Spleen (tissue), 11 donors: ENCODE results near the gene BARX2. TPM values are rescaled to one million over a fixed set of nuclear protein-coding genes. Genes with fewer than 3 reads are reported as not detected.

ENCODE experiments used
- DNase-seq: peaks from one replicate; pipeline ENCODE4 v3.0.0-alpha.2; 2020
- H3K27ac ChIP-seq, 8 donors: fragments of 200-600 bp; sonication (generic) in 7 of 8; 1 replicate in 4 of 8; 2 replicates in 4 of 8; pipeline versions ENCODE4 v1.5.0 to v1.8.0; 2016 to 2021; ENCODE audit warnings: inconsistent platforms in 4 of 8, mild to moderate bottlenecking in 4 of 8, moderate library complexity in 1 of 8
- H3K27me3 ChIP-seq, 7 donors: fragments of 200-600 bp; sonication (generic) in 6 of 7; replicated peaks in 1 of 7; 1 replicate in 4 of 7; 2 replicates in 3 of 7; pipeline versions ENCODE4 v1.5.0 to v1.8.0; 2016 to 2021; ENCODE audit warnings: inconsistent platforms in 3 of 7, mild to moderate bottlenecking in 1 of 7
- H3K36me3 ChIP-seq, 6 donors: fragments of 200-600 bp; sonication (generic) in 5 of 6; 1 replicate in 4 of 6; 2 replicates in 2 of 6; pipeline versions ENCODE4 v1.5.0 to v1.8.0; 2016 to 2021; ENCODE audit warnings: inconsistent platforms in 2 of 6
- H3K4me1 ChIP-seq, 6 donors: fragments of 200-600 bp; sonication (generic) in 5 of 6; 1 replicate in 3 of 6; 2 replicates in 3 of 6; pipeline versions ENCODE4 v1.5.0 to v1.8.0; 2016 to 2021; ENCODE audit warnings: inconsistent platforms in 3 of 6
- H3K4me3 ChIP-seq, 8 donors: fragments of 200-600 bp; sonication (generic) in 7 of 8; 1 replicate in 4 of 8; 2 replicates in 4 of 8; pipeline versions ENCODE4 v1.5.0 to v1.8.0; 2016 to 2021; ENCODE audit warnings: inconsistent platforms in 4 of 8, mild to moderate bottlenecking in 4 of 8, moderate library complexity in 2 of 8
- H3K9me3 ChIP-seq, 8 donors: fragments of 200-600 bp; sonication (generic) in 7 of 8; 1 replicate in 4 of 8; 2 replicates in 4 of 8; pipeline versions ENCODE4 v1.5.0 to v1.8.0; 2016 to 2021; ENCODE audit warnings: inconsistent platforms in 4 of 8
- POLR2A ChIP-seq, 3 donors: fragments of 450-650 bp; IDR thresholded peaks; one replicate each; pipeline ENCODE4 v1.5.1; 2017; ENCODE audit warnings: antibody characterized with exemption in 3 of 3, mild to moderate bottlenecking in 1 of 3
- POLR2AphosphoS5 ChIP-seq, 3 donors: sonication (generic); formaldehyde crosslinking; IDR thresholded peaks; one replicate each; pipeline ENCODE4 v1.5.1; 2017; ENCODE audit warnings: antibody characterized with exemption in 3 of 3
- WGBS, 5 donors: extraction: QIAGEN DNeasy Blood & Tissue Kit in 3 of 5; methylation state at CpG; one replicate each; pipeline versions ENCODE4 v1.1.5 to v1.1.7; 2013 to 2018; 5-methylcytosine and 5-hydroxymethylcytosine counted together
- intact Hi-C: fragments of 100-400 bp; cut with DNase I; formaldehyde crosslinking; loops from one replicate; pipeline ENCODE4 v1.15.0; 2023; ENCODE audit warnings: low total_unique reads
- polyA plus RNA-seq, 3 donors: library from polyadenylated mRNA; stranded (reverse); fragments of 200-250 nt; gene quantifications; one replicate each; pipeline ENCODE4 v1.2.1, GENCODE V29; 2013
- total RNA-seq, 7 donors: library from RNA; depleted of rRNA in 3 of 7; stranded (reverse); fragments of >200 nt in 3 of 7; fragmentation: NEBNext Ultra II Directional in 4 of 7; extraction: Animal tissue kit (Norgen Biotek cat#: 25700) in 4 of 7; gene quantifications; one replicate each; pipeline versions ENCODE4 v1.1.0 to v1.2.1, GENCODE V29; 2016 to 2021
- TF ChIP-seq, protein P1 (sequence below), 11 experiments: fragments of 200-600 bp in 7 of 11; fragments of 450-650 bp in 4 of 11; sonication (generic) in 4 of 11; IDR thresholded peaks in 8 of 11; conservative IDR thresholded peaks in 3 of 11; 1 replicate in 7 of 11; 2 replicates in 4 of 11; pipeline versions ENCODE4 v1.4.0 to v1.8.0; 2016 to 2021; ENCODE audit warnings: antibody characterized with exemption in 11 of 11, inconsistent platforms in 4 of 11, mild to moderate bottlenecking in 1 of 11
- donor health status: healthy with polysubstance abuse.
- donor health status: DM: no; HTN: no; CAD: no; lungs with moderate emphysema.
- donor health status: DM: no; HTN: no; CAD: no.
- donor health status: Bipolar disorder and iron deficiency.
- donor health status: healthy.
- donor health status: DM: no; HTN: no; CAD: no.
- donor health status: DM: yes; HTN: yes; CAD: no.

Gene BARX2
- total and polyA plus RNA-seq, 10 donors: 0.03 to 0.06 (median 0.04) TPM; not detected in 7

DNA sequence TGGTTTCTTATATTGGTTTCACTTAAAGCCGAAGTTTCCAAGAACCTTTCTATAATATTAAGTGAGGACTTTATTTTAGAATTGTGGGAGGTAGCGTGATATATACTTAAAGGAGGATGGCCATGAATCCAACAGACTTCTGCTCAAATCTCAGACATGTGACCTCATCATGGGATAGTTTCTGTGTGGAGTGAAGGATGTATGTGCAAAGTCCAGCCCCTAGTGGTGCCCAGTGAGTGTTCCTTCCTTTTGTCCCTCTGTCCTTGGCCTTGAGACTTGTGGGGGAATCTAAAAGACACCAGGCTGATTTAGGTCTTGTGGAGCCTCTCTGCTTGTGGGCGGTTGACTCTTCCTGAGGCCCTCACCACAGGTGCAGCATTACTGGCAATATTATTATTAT is 43.7 kb downstream of the BARX2 start:
- H3K4me3 ChIP-seq: no peak overlapping the region
- WGBS, 5 donors: 87 to 97% (median 93%) methylated on average over 3 of the region's 3 CpGs
- intact Hi-C loops: no loop called here
- no peak for TF ChIP-seq POLR2AphosphoS5 (IDR thresholded peaks at IDR 0.05)
- TF ChIP-seq, protein P1, sequence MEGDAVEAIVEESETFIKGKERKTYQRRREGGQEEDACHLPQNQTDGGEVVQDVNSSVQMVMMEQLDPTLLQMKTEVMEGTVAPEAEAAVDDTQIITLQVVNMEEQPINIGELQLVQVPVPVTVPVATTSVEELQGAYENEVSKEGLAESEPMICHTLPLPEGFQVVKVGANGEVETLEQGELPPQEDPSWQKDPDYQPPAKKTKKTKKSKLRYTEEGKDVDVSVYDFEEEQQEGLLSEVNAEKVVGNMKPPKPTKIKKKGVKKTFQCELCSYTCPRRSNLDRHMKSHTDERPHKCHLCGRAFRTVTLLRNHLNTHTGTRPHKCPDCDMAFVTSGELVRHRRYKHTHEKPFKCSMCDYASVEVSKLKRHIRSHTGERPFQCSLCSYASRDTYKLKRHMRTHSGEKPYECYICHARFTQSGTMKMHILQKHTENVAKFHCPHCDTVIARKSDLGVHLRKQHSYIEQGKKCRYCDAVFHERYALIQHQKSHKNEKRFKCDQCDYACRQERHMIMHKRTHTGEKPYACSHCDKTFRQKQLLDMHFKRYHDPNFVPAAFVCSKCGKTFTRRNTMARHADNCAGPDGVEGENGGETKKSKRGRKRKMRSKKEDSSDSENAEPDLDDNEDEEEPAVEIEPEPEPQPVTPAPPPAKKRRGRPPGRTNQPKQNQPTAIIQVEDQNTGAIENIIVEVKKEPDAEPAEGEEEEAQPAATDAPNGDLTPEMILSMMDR (IDR thresholded peaks at IDR 0.05 in 8 of 11, conservative IDR thresholded peaks at IDR 0.05 in 3 of 11): no peak
- no peak for TF ChIP-seq POLR2A (IDR thresholded peaks at IDR 0.05)
- no peaks in the 10 kb centered on the region for H3K36me3 ChIP-seq
- no peaks in the 10 kb centered on the region for H3K4me1 ChIP-seq
- H3K9me3 ChIP-seq: no peaks in the 10 kb centered on the region
- DNase-seq: no peak
- H3K27ac ChIP-seq: no peak overlapping the region
- H3K27me3 ChIP-seq: no peaks in the 10 kb centered on the region

DNA sequence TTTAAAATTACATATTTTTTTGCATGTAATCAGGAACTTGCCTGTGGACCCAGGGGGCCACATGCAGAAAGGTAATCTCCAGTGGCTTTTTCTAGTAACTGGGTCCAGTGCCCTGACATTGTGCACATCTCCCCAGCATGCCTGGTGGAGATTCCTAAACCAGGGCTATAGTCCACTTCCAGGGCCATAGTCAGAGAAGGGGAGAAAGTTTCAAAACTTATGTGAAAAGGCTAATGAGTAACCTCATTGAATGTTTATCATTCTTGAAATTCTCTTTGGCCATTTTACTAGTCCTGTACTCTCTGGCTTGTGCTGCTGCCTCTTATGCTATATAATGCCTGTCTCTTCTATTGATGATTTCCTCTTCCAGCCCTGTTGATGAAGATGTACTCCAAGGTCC is 47.8 kb downstream of the BARX2 start:
- H3K27me3 ChIP-seq: peaks cover 0 to 6% (median 0%) of the 10 kb centered on the region in 7 donors
- H3K27ac ChIP-seq: no peak overlapping the region
- no peak overlapping the region for H3K4me3 ChIP-seq
- no peaks in the 10 kb centered on the region for H3K4me1 ChIP-seq
- intact Hi-C loops: no loop called here
- TF ChIP-seq, protein P1 (IDR thresholded peaks at IDR 0.05 in 8 of 11, conservative IDR thresholded peaks at IDR 0.05 in 3 of 11): no peak
- TF ChIP-seq POLR2A (IDR thresholded peaks at IDR 0.05) (no peak), POLR2AphosphoS5 (IDR thresholded peaks at IDR 0.05) (no peak)
- no peak for DNase-seq
- H3K36me3 ChIP-seq: no peaks in the 10 kb centered on the region
- H3K9me3 ChIP-seq: no peaks in the 10 kb centered on the region

DNA sequence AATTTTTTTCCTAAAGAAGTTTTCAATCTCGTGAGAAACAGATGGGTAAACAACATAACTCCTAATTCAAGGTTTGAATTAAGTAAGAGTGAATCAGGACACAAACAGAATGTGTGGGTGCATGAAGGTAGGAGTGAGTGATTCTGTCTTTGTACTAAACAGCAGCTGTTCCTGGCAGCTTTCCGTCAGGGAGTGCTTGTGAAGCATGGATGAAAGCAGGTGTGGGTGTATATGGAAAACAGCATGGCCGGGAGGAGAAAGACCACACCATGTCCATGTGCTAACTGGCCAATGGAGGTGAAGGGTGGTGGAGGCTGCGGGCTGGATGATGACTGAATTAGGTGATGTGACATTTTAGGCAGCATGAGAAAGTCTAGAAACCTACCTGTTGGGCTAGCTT is 49.6 kb downstream of the BARX2 start:
- 71 to 81% (median 76%) methylated on average over 4 of the region's 4 CpGs for WGBS, 5 donors
- Histone ChIP-seq H3K4me1 (no peaks in the 10 kb centered on the region), H3K27ac (no peak overlapping the region), H3K27me3 (peaks cover 0 to 6% (median 0%) of the 10 kb centered on the region in 7 donors), H3K36me3 (no peaks in the 10 kb centered on the region), H3K9me3 (no peaks in the 10 kb centered on the region), H3K4me3 (no peak overlapping the region)
- intact Hi-C loops: no loop called here
- no peak for TF ChIP-seq POLR2AphosphoS5 (IDR thresholded peaks at IDR 0.05)
- no peak for TF ChIP-seq POLR2A (IDR thresholded peaks at IDR 0.05)
- TF ChIP-seq, protein P1 (IDR thresholded peaks at IDR 0.05 in 8 of 11, conservative IDR thresholded peaks at IDR 0.05 in 3 of 11): no peak
- DNase-seq: no peak

DNA sequence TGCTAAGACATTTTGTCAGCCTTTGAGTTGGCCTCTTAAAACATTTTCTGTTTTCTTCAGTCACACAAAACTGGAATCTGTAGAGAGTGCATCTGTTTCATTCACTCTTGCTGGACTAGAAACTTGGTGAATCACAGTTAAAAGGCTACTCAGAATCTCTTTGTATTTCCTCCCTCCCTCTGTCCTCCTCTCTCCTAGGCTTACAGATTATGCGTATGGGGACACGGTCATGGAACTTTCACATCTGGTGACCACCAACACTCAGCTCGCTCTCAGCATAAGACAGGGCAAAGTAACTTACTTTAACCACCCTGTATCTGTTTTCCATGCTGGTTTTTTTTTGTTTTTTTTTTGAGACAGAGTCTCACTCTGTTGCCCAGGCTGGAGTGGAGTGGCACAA is 50.4 kb downstream of the BARX2 start:
- H3K4me3 ChIP-seq: no peak overlapping the region
- no peak for TF ChIP-seq POLR2AphosphoS5 (IDR thresholded peaks at IDR 0.05)
- no peak for TF ChIP-seq POLR2A (IDR thresholded peaks at IDR 0.05)
- TF ChIP-seq, protein P1 (IDR thresholded peaks at IDR 0.05 in 8 of 11, conservative IDR thresholded peaks at IDR 0.05 in 3 of 11): no peak
- 83 to 93% (median 89%) methylated on average over 3 of the region's 3 CpGs for WGBS, 5 donors
- no peaks in the 10 kb centered on the region for H3K4me1 ChIP-seq
- no peaks in the 10 kb centered on the region for H3K36me3 ChIP-seq
- intact Hi-C loops: no loop called here
- no peak for DNase-seq
- H3K27ac ChIP-seq: no peak overlapping the region
- H3K9me3 ChIP-seq: peaks cover 0 to 7% (median 6%) of the 10 kb centered on the region in 8 donors
- peaks cover 0 to 6% (median 0%) of the 10 kb centered on the region in 7 donors for H3K27me3 ChIP-seq
